HG03039 (cell line): ENCODE data around the gene CRHR1.
"Not testable (repeated sequence)": the region's sequence is repeated elsewhere in the genome, so short reads cannot be mapped to it uniquely, and the experiment has no call there.

Source experiments
- ATAC-seq: cut with Tn5 transposase; IDR thresholded peaks from one replicate; pipeline ENCODE4 v1.9.1; 2021; ENCODE audit warnings: mild to moderate bottlenecking, moderate library complexity; ENCODE audit not compliant: unreplicated experiment

Gene CRHR1

GRCh38 chr17:45784293-45784740 lies at the start of gene CRHR1:
TSS of gene CRHR1 (plus strand) at chr17:45784320. CDS start at chr17:45784545, 225 bp downstream.
- no peak for ATAC-seq

GRCh38 chr17:45734598-45734997 lies 49.5 kb upstream of the CRHR1 start:
- no peak for ATAC-seq

GRCh38 chr17:45735488-45735887 lies 48.6 kb upstream of the CRHR1 start:
- no peak for ATAC-seq

- no peak for ATAC-seq
Observed at GRCh38 chr17:45739786-45740185, 44.3 kb upstream of the CRHR1 start.

GRCh38 chr17:45740553-45741330 lies 43.4 kb upstream of the CRHR1 start:
- ATAC-seq = no peak

GRCh38 chr17:45742251-45742650 lies 41.9 kb upstream of the CRHR1 start:
- no peak for ATAC-seq

- ATAC-seq = no peak
Observed at GRCh38 chr17:45743626-45744326, 40.3 kb upstream of the CRHR1 start.

- ATAC-seq = not testable (repeated sequence)
Observed at GRCh38 chr17:45744826-45745225, 39.3 kb upstream of the CRHR1 start.

- no peak for ATAC-seq
Observed at GRCh38 chr17:45745601-45746494, 38.3 kb upstream of the CRHR1 start.

GRCh38 chr17:45747911-45748310 lies 36.2 kb upstream of the CRHR1 start:
- ATAC-seq = no peak

- ATAC-seq = no peak
Observed at GRCh38 chr17:45748731-45749310, 35.3 kb upstream of the CRHR1 start.

GRCh38 chr17:45749831-45750335 lies 34.2 kb upstream of the CRHR1 start:
- no peak for ATAC-seq

GRCh38 chr17:45750779-45751440 lies 33.2 kb upstream of the CRHR1 start:
- ATAC-seq = no peak

- ATAC-seq = no peak
Observed at GRCh38 chr17:45751466-45751865, 32.7 kb upstream of the CRHR1 start.

- ATAC-seq = no peak
Observed at GRCh38 chr17:45752246-45752645, 31.9 kb upstream of the CRHR1 start.

GRCh38 chr17:45753645-45754225 lies 30.4 kb upstream of the CRHR1 start:
- ATAC-seq = no peak

- ATAC-seq = no peak
Observed at GRCh38 chr17:45755050-45755449, 29.1 kb upstream of the CRHR1 start.

- no peak for ATAC-seq
Observed at GRCh38 chr17:45756266-45756991, 27.7 kb upstream of the CRHR1 start.
